SK-N-SH treated with all-trans-retinoic acid at 6 μM for 48 hours (cell line): ENCODE measurements around the gene SLC26A1.

Experiments used
- ATAC-seq: fragments of 200-7000 bp; cut with Tn5 transposase; 3 replicates; pipeline ENCODE4 v1.9.1; 2020; ENCODE audit warnings: mild to moderate bottlenecking, moderate library complexity
- ARNTL ChIP-seq: fragments of 450-650 bp; formaldehyde crosslinking; IDR thresholded peaks from 2 replicates; pipeline ENCODE4 v1.5.0; 2020; ENCODE audit warnings: low read depth, mild to moderate bottlenecking, moderate library complexity, borderline replicate concordance
- BACH2 ChIP-seq: fragments of 250-450 bp; sonication (Bioruptor Pico); IDR thresholded peaks from 2 replicates; pipeline ENCODE4 v1.9.0; 2021; ENCODE audit warnings: mild to moderate bottlenecking, borderline replicate concordance
- CSDC2 ChIP-seq: fragments of 250-450 bp; sonication (Bioruptor Pico); IDR thresholded peaks from 2 replicates; pipeline ENCODE4 v1.5.0; 2020; ENCODE audit warnings: mild to moderate bottlenecking, moderate library complexity
- ESRRG ChIP-seq: fragments of 250-450 bp; sonication (Bioruptor Pico); IDR thresholded peaks from 2 replicates; pipeline ENCODE4 v1.6.1; 2021; ENCODE audit warnings: mild to moderate bottlenecking
- GLIS3 ChIP-seq: fragments of 250-450 bp; sonication (Bioruptor Pico); IDR thresholded peaks from 2 replicates; pipeline ENCODE4 v1.5.0; 2020; ENCODE audit warnings: mild to moderate bottlenecking, moderate library complexity
- OSR1 ChIP-seq: fragments of 250-450 bp; sonication (Bioruptor Pico); IDR thresholded peaks from 2 replicates; pipeline ENCODE4 v1.8.0; 2022; ENCODE audit warnings: moderate library complexity, mild to moderate bottlenecking, inconsistent platforms
- PPARA ChIP-seq: fragments of 250-450 bp; sonication (Bioruptor Pico); IDR thresholded peaks from 2 replicates; pipeline ENCODE4 v1.5.0; 2020; ENCODE audit warnings: mild to moderate bottlenecking, borderline replicate concordance
- RARB ChIP-seq: fragments of 250-450 bp; sonication (Bioruptor Pico); IDR thresholded peaks from 2 replicates; pipeline ENCODE4 v1.8.0; 2021; ENCODE audit warnings: mild to moderate bottlenecking, moderate library complexity
- SNAI2 ChIP-seq: fragments of 250-450 bp; sonication (Bioruptor Pico); IDR thresholded peaks from 2 replicates; pipeline ENCODE4 v1.5.0; 2020; ENCODE audit warnings: mild to moderate bottlenecking, moderate library complexity
- TCF4 ChIP-seq: fragments of 250-450 bp; sonication (Bioruptor Pico); IDR thresholded peaks from 2 replicates; pipeline ENCODE4 v1.8.0; 2021; ENCODE audit warnings: mild to moderate bottlenecking, moderate library complexity, borderline replicate concordance
- TOX ChIP-seq: fragments of 250-450 bp; sonication (Bioruptor Pico); IDR thresholded peaks from 2 replicates; pipeline ENCODE4 v1.8.0; 2021; ENCODE audit warnings: mild to moderate bottlenecking, moderate library complexity, borderline replicate concordance
- ZFP3 ChIP-seq: fragments of 250-450 bp; sonication (Bioruptor Pico); IDR thresholded peaks from 2 replicates; pipeline ENCODE4 v1.5.0; 2020; ENCODE audit warnings: mild to moderate bottlenecking, moderate library complexity
- ZFP30 ChIP-seq: fragments of 450-650 bp; formaldehyde crosslinking; IDR thresholded peaks from 2 replicates; pipeline ENCODE4 v1.5.0; 2022; ENCODE audit warnings: mild to moderate bottlenecking, moderate library complexity
- ZNF565 ChIP-seq: fragments of 450-650 bp; formaldehyde crosslinking; conservative IDR thresholded peaks from 2 replicates; pipeline ENCODE4 v1.5.0; 2020; ENCODE audit warnings: low read depth, mild to moderate bottlenecking, moderate library complexity
- ZNF70 ChIP-seq: fragments of 450-650 bp; formaldehyde crosslinking; IDR thresholded peaks from 2 replicates; pipeline ENCODE4 v1.5.0; 2020; ENCODE audit warnings: mild to moderate bottlenecking, moderate library complexity
- ZNF8 ChIP-seq: fragments of 450-650 bp; formaldehyde crosslinking; IDR thresholded peaks from 2 replicates; pipeline ENCODE4 v1.5.0; 2020; ENCODE audit warnings: mild to moderate bottlenecking, moderate library complexity
- TF ChIP-seq, protein P1 (sequence below): fragments of 250-450 bp; sonication (Bioruptor Pico); IDR thresholded peaks from 2 replicates; pipeline ENCODE4 v1.5.1; 2020; ENCODE audit warnings: low read depth, mild to moderate bottlenecking, moderate library complexity
- TF ChIP-seq, protein P2 (sequence below): fragments of 250-450 bp; sonication (Bioruptor Pico); IDR thresholded peaks from 2 replicates; pipeline ENCODE4 v1.5.0; 2020; ENCODE audit warnings: mild to moderate bottlenecking, moderate library complexity
- TF ChIP-seq, protein P3 (sequence below): fragments of 250-450 bp; sonication (Bioruptor Pico); IDR thresholded peaks from 2 replicates; pipeline ENCODE4 v1.8.0; 2021; ENCODE audit warnings: low read depth, mild to moderate bottlenecking, moderate library complexity, borderline replicate concordance
- TF ChIP-seq, protein P4 (sequence below): fragments of 250-450 bp; sonication (Bioruptor Pico); IDR thresholded peaks from 2 replicates; pipeline ENCODE4 v1.8.0; 2020; ENCODE audit warnings: mild to moderate bottlenecking, moderate library complexity, borderline replicate concordance
- TF ChIP-seq, protein P5 (sequence below): fragments of 250-450 bp; sonication (Bioruptor Pico); IDR thresholded peaks from 2 replicates; pipeline ENCODE4 v1.5.1; 2021; ENCODE audit warnings: mild to moderate bottlenecking, moderate library complexity

SLC26A1 gene

DNA sequence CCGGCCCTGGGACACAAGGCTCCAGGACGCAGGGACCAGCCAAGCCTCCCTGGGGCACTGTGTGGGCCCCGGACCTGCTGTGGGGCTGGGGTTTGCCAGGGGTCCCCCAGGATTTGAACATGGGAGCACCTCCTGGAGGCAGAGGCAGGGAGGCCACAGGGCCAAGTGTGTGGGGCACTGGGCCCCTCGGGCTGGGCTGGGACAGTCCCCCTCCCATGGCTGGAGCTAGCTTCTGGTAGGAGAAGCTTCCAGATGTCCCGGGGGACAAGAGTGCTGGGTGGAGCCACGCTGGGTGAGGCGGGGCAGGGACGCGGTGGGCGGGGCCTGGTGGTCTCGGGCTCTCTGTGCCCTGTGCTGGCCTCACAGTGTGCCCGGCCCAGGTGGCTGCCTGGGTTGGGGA, 36.8 kb upstream of the SLC26A1 start (continued):
- TF ChIP-seq ZNF565 (CRISPR knock-in tag) = no peak
- no peak for TF ChIP-seq ESRRG
- TF ChIP-seq TOX (CRISPR knock-in tag) = no peak
- TF ChIP-seq BACH2 = no peak
- no peak for TF ChIP-seq PPARA (CRISPR knock-in tag)
- no peak for TF ChIP-seq ZNF8 (CRISPR knock-in tag)
- TF ChIP-seq CSDC2 (CRISPR knock-in tag) = no peak
- no peak for TF ChIP-seq OSR1 (CRISPR knock-in tag)

DNA sequence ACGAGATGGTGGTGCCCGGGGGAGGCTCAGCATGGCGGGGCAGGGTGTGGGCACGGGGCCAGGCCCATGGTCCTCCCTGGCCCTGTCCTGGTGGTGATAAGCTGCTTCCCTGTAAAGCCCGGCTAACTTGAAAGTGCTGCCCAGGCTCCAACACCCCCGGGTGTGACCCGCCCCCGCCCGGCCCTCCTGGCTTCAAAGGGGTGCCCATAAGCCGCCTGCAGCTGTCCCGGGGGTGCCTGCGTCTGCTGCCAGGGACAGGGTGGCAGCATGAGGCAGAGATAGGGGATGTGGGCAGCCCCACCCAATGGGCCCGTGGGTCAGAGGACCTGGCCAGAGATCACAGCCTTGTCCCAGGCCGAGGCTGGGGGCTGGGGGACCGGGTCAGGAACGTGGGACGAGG, 36.3 kb upstream of the SLC26A1 start:
- no peak for ATAC-seq
- TF ChIP-seq ZFP3 (no peak), RARB (CRISPR knock-in tag) (no peak), ARNTL (CRISPR knock-in tag) (no peak), TCF4 (CRISPR knock-in tag) (no peak), ZFP30 (CRISPR knock-in tag) (no peak), BACH2 (no peak), ESRRG (no peak), CSDC2 (CRISPR knock-in tag) (no peak), ZNF70 (CRISPR knock-in tag) (no peak), GLIS3 (CRISPR knock-in tag) (no peak), OSR1 (CRISPR knock-in tag) (no peak), TOX (CRISPR knock-in tag) (no peak), ZNF565 (CRISPR knock-in tag) (no peak), PPARA (CRISPR knock-in tag) (no peak), SNAI2 (CRISPR knock-in tag) (no peak)
- TF ChIP-seq, protein P1, sequence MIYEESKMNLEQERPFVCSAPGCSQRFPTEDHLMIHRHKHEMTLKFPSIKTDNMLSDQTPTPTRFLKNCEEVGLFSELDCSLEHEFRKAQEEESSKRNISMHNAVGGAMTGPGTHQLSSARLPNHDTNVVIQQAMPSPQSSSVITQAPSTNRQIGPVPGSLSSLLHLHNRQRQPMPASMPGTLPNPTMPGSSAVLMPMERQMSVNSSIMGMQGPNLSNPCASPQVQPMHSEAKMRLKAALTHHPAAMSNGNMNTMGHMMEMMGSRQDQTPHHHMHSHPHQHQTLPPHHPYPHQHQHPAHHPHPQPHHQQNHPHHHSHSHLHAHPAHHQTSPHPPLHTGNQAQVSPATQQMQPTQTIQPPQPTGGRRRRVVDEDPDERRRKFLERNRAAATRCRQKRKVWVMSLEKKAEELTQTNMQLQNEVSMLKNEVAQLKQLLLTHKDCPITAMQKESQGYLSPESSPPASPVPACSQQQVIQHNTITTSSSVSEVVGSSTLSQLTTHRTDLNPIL (CRISPR knock-in tag) = no peak
- TF ChIP-seq, protein P2, sequence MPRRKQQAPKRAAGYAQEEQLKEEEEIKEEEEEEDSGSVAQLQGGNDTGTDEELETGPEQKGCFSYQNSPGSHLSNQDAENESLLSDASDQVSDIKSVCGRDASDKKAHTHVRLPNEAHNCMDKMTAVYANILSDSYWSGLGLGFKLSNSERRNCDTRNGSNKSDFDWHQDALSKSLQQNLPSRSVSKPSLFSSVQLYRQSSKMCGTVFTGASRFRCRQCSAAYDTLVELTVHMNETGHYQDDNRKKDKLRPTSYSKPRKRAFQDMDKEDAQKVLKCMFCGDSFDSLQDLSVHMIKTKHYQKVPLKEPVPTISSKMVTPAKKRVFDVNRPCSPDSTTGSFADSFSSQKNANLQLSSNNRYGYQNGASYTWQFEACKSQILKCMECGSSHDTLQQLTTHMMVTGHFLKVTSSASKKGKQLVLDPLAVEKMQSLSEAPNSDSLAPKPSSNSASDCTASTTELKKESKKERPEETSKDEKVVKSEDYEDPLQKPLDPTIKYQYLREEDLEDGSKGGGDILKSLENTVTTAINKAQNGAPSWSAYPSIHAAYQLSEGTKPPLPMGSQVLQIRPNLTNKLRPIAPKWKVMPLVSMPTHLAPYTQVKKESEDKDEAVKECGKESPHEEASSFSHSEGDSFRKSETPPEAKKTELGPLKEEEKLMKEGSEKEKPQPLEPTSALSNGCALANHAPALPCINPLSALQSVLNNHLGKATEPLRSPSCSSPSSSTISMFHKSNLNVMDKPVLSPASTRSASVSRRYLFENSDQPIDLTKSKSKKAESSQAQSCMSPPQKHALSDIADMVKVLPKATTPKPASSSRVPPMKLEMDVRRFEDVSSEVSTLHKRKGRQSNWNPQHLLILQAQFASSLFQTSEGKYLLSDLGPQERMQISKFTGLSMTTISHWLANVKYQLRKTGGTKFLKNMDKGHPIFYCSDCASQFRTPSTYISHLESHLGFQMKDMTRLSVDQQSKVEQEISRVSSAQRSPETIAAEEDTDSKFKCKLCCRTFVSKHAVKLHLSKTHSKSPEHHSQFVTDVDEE = no peak
- TF ChIP-seq, protein P3, sequence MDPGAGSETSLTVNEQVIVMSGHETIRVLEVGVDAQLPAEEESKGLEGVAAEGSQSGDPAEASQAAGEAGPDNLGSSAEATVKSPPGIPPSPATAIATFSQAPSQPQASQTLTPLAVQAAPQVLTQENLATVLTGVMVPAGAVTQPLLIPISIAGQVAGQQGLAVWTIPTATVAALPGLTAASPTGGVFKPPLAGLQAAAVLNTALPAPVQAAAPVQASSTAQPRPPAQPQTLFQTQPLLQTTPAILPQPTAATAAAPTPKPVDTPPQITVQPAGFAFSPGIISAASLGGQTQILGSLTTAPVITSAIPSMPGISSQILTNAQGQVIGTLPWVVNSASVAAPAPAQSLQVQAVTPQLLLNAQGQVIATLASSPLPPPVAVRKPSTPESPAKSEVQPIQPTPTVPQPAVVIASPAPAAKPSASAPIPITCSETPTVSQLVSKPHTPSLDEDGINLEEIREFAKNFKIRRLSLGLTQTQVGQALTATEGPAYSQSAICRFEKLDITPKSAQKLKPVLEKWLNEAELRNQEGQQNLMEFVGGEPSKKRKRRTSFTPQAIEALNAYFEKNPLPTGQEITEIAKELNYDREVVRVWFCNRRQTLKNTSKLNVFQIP (CRISPR knock-in tag) = no peak
- TF ChIP-seq, protein P4, sequence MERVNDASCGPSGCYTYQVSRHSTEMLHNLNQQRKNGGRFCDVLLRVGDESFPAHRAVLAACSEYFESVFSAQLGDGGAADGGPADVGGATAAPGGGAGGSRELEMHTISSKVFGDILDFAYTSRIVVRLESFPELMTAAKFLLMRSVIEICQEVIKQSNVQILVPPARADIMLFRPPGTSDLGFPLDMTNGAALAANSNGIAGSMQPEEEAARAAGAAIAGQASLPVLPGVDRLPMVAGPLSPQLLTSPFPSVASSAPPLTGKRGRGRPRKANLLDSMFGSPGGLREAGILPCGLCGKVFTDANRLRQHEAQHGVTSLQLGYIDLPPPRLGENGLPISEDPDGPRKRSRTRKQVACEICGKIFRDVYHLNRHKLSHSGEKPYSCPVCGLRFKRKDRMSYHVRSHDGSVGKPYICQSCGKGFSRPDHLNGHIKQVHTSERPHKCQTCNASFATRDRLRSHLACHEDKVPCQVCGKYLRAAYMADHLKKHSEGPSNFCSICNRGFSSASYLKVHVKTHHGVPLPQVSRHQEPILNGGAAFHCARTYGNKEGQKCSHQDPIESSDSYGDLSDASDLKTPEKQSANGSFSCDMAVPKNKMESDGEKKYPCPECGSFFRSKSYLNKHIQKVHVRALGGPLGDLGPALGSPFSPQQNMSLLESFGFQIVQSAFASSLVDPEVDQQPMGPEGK (CRISPR knock-in tag) = no peak
- TF ChIP-seq, protein P5, sequence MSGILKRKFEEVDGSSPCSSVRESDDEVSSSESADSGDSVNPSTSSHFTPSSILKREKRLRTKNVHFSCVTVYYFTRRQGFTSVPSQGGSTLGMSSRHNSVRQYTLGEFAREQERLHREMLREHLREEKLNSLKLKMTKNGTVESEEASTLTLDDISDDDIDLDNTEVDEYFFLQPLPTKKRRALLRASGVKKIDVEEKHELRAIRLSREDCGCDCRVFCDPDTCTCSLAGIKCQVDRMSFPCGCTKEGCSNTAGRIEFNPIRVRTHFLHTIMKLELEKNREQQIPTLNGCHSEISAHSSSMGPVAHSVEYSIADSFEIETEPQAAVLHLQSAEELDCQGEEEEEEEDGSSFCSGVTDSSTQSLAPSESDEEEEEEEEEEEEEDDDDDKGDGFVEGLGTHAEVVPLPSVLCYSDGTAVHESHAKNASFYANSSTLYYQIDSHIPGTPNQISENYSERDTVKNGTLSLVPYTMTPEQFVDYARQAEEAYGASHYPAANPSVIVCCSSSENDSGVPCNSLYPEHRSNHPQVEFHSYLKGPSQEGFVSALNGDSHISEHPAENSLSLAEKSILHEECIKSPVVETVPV = no peak

DNA sequence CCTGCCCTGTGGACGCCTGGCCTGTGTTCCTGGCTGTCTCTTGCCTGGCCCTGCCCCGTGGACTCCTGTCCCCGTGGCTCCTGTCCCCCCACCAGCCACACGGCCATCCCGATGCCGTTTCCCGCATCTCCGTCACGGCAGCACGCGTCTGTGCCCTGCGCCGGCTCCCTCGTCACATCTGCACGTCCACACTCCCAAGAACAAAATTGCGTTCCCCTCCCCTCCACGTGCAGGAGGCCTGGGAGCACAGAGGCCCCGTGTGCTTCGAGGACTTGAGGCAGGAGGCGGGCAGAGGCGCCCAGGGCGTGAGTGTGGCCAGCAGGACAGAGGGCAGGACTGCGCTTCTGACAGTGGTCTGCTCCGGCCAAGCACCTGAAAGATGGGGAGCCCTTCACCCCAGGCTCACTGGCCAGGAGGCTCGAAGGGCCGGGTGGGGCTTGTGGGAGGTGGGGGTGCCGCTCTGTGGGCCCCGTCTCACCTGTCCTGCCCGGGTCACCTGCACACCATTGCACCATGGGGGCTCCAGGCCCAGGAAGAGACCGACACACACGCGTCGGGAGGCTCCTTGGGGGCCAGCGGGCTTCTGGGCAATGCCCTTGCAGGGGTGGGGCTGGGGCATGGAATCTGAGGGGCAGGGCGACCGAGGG, 35.5 kb upstream of the SLC26A1 start:
- ATAC-seq = no peak
- TF ChIP-seq ZNF565 (CRISPR knock-in tag) = no peak
- TF ChIP-seq, protein P3 (CRISPR knock-in tag) = no peak
- TF ChIP-seq, protein P2 = no peak
- TF ChIP-seq ZFP3 = no peak
- TF ChIP-seq TCF4 (CRISPR knock-in tag) = no peak
- TF ChIP-seq, protein P1 (CRISPR knock-in tag) = no peak
- no peak for TF ChIP-seq RARB (CRISPR knock-in tag)
- no peak for TF ChIP-seq CSDC2 (CRISPR knock-in tag)
